IMR-90 (cell line): ENCODE measurements around the gene RAPGEF3. TPM values are rescaled to one million over a fixed set of nuclear protein-coding genes. Genes with fewer than 3 reads are reported as not detected.
A peak's percentile ranks its signal among the peaks of the same experiment; 100 is the strongest.

Experiments used
- ATAC-seq: fragments of 200-7000 bp; cut with Tn5 transposase; 2 replicates; pipeline ENCODE4 v1.9.1; 2020; ENCODE audit warnings: low read depth, mild to moderate bottlenecking, moderate library complexity
- BruUV-seq: library from RNA; stranded (reverse); fragments of 400-500 nt; replicated peaks from 2 replicates; lab custom pipeline; 2021; lab: Mats Ljungman, UMichigan
- CTCF ChIA-PET: fragments of 300-600 bp; formaldehyde crosslinking; extraction: SDS; loops from one replicate; lab custom pipeline; 2021; ENCODE audit warnings: antibody characterized with exemption; lab: Yijun Ruan, JAX
- POLR2A ChIA-PET: fragments of 300-600 bp; sonication (Branson Sonifier 250); formaldehyde crosslinking; loops from one replicate; lab custom pipeline; 2022; ENCODE audit warnings: antibody characterized with exemption; ENCODE audit not compliant: unreplicated experiment; lab: Charles Lee
- DNase-seq: peaks from one replicate; pipeline ENCODE4 v3.0.0; 2013
- H2AFZ ChIP-seq: replicated peaks from 2 replicates; pipeline ENCODE3; 2013; ENCODE audit warnings: low read length, mild to moderate bottlenecking; ENCODE audit not compliant: poor library complexity
- H2AK5ac ChIP-seq: 2 replicates; pipeline ENCODE4 v1.6.1; 2013; ENCODE audit warnings: low read depth, low read length, inconsistent platforms
- H2AK9ac ChIP-seq: replicated peaks from 2 replicates; pipeline ENCODE3; 2013; ENCODE audit warnings: mild to moderate bottlenecking, low read depth, low read length, moderate library complexity; ENCODE audit not compliant: poor library complexity
- H2BK120ac ChIP-seq: 2 replicates; pipeline ENCODE4 v1.6.1; 2013; ENCODE audit warnings: low read depth, low read length, inconsistent platforms
- H2BK15ac ChIP-seq: 3 replicates; pipeline ENCODE4 v1.6.1; 2013; ENCODE audit warnings: low read depth, low read length, inconsistent platforms
- H2BK20ac ChIP-seq: 2 replicates; pipeline ENCODE4 v1.6.1; 2013; ENCODE audit warnings: low read depth, mild to moderate bottlenecking, inconsistent platforms, low read length, moderate library complexity
- H2BK5ac ChIP-seq: 2 replicates; pipeline ENCODE4 v1.6.1; 2013; ENCODE audit warnings: mild to moderate bottlenecking, low read depth, low read length, inconsistent platforms; ENCODE audit not compliant: poor library complexity, severe bottlenecking
- H3K14ac ChIP-seq: replicated peaks from 2 replicates; pipeline ENCODE4 v1.6.1; 2013; ENCODE audit warnings: low read depth, low read length, inconsistent platforms
- H3K18ac ChIP-seq: 2 replicates; pipeline ENCODE4 v1.6.1; 2013; ENCODE audit warnings: low read depth, low read length, control low read depth
- H3K23ac ChIP-seq: 2 replicates; pipeline ENCODE4 v1.6.1; 2013; ENCODE audit warnings: low read depth, low read length, inconsistent platforms
- H3K27ac ChIP-seq: 2 replicates; pipeline ENCODE4 v1.5.1; 2013; ENCODE audit warnings: mild to moderate bottlenecking, control low read depth, low read length; ENCODE audit not compliant: insufficient read depth
- H3K27me3 ChIP-seq: 2 replicates; pipeline ENCODE4 v1.6.1; 2013; ENCODE audit warnings: low read length; ENCODE audit not compliant: control insufficient read depth, insufficient read depth
- H3K36me3 ChIP-seq: 2 replicates; pipeline ENCODE4 v1.6.1; 2013; ENCODE audit warnings: low read length, mixed read lengths; ENCODE audit not compliant: control insufficient read depth, insufficient read depth
- H3K4ac ChIP-seq: 2 replicates; pipeline ENCODE4 v1.6.1; 2013; ENCODE audit warnings: low read depth, low read length, inconsistent platforms
- H3K4me1 ChIP-seq: 2 replicates; pipeline ENCODE4 v1.6.1; 2013; ENCODE audit warnings: low read length, mixed read lengths; ENCODE audit not compliant: control insufficient read depth, insufficient read depth
- H3K4me2 ChIP-seq: 2 replicates; pipeline ENCODE4 v1.6.1; 2013; ENCODE audit warnings: low read depth, mild to moderate bottlenecking, control low read depth, low read length, moderate library complexity
- H3K4me3 ChIP-seq: 2 replicates; pipeline ENCODE4 v1.5.1; 2013; ENCODE audit warnings: low read depth, mild to moderate bottlenecking, control low read depth, low read length, moderate library complexity; ENCODE audit not compliant: insufficient read depth
- H3K56ac ChIP-seq: 2 replicates; pipeline ENCODE4 v1.6.1; 2013; ENCODE audit warnings: low read length, inconsistent platforms; ENCODE audit not compliant: insufficient read depth; ENCODE audit errors: extremely low read depth
- H3K79me1 ChIP-seq, 2 experiments: 2 replicates each; pipeline ENCODE4 v1.6.1; 2013; ENCODE audit warnings: low read length in 2 of 2, inconsistent platforms in 1 of 2, low read depth in 1 of 2
- H3K9ac ChIP-seq: 2 replicates; pipeline ENCODE4 v1.6.1; 2013; ENCODE audit warnings: low read depth, low read length, control low read depth
- H3K9me1 ChIP-seq: 2 replicates; pipeline ENCODE4 v1.6.1; 2013; ENCODE audit warnings: low read length, inconsistent platforms; ENCODE audit not compliant: insufficient read depth
- H3K9me3 ChIP-seq: 2 replicates; pipeline ENCODE4 v1.6.1; 2013; ENCODE audit warnings: low read length; ENCODE audit not compliant: control insufficient read depth, insufficient read depth
- H4K20me1 ChIP-seq: 2 replicates; pipeline ENCODE4 v1.6.1; 2013; ENCODE audit warnings: low read length, inconsistent platforms; ENCODE audit not compliant: insufficient read depth
- H4K5ac ChIP-seq: 2 replicates; pipeline ENCODE4 v1.6.1; 2013; ENCODE audit warnings: mild to moderate bottlenecking, low read depth, low read length, control low read depth
- H4K8ac ChIP-seq, 2 experiments: 2 replicates each; pipeline ENCODE4 v1.6.1; 2013; ENCODE audit warnings: low read depth in 2 of 2, low read length in 2 of 2, control low read depth in 1 of 2, inconsistent platforms in 1 of 2
- H4K91ac ChIP-seq: 2 replicates; pipeline ENCODE4 v1.6.1; 2013; ENCODE audit warnings: low read depth, low read length, inconsistent platforms; ENCODE audit not compliant: insufficient read depth
- BHLHE40 ChIP-seq: fragments of 150-350 bp; IDR thresholded peaks from 2 replicates; pipeline ENCODE4 v1.6.1; 2016; ENCODE audit warnings: mild to moderate bottlenecking, low read depth, low read length
- CEBPB ChIP-seq: IDR thresholded peaks from 2 replicates; pipeline ENCODE4 v1.6.1; 2012; ENCODE audit warnings: low read depth, low read length, improper control_type of control experiment
- CHD1 ChIP-seq: IDR thresholded peaks from 2 replicates; pipeline ENCODE4 v1.6.1; 2012; ENCODE audit warnings: low read depth, low read length, improper control_type of control experiment
- FOS ChIP-seq: fragments of 150-350 bp; IDR thresholded peaks from 2 replicates; pipeline ENCODE4 v1.6.1; 2016; ENCODE audit warnings: low read depth, low read length
- MAFK ChIP-seq: IDR thresholded peaks from 2 replicates; pipeline ENCODE4 v1.6.1; 2012; ENCODE audit warnings: low read depth, low read length, improper control_type of control experiment
- NFE2L2 ChIP-seq: fragments of 150-350 bp; IDR thresholded peaks from 2 replicates; pipeline ENCODE4 v1.6.1; 2016; ENCODE audit warnings: low read depth, mild to moderate bottlenecking, low read length
- POLR2A ChIP-seq: IDR thresholded peaks from 2 replicates; pipeline ENCODE4 v1.6.1; 2012; ENCODE audit warnings: mild to moderate bottlenecking, low read depth, low read length
- RAD21 ChIP-seq: IDR thresholded peaks from 2 replicates; pipeline ENCODE4 v1.6.1; 2012; ENCODE audit warnings: low read length, improper control_type of control experiment
- RCOR1 ChIP-seq: IDR thresholded peaks from 2 replicates; pipeline ENCODE4 v1.6.1; 2012; ENCODE audit warnings: mild to moderate bottlenecking, low read length, improper control_type of control experiment; ENCODE audit not compliant: insufficient replicate concordance
- RFX5 ChIP-seq: IDR thresholded peaks from 2 replicates; pipeline ENCODE4 v1.8.0; 2012; ENCODE audit warnings: low read depth, mild to moderate bottlenecking, low read length, moderate library complexity
- WGBS, 2 experiments: methylation state at CpG; one replicate each; pipeline versions ENCODE4 v1.1.5 to v1.1.7; 2013; ENCODE audit warnings: missing lambda C conversion rate in 2 of 2; ENCODE audit not compliant: insufficient read length in 1 of 2; ENCODE audit errors: extremely low coverage in 2 of 2; 5-methylcytosine and 5-hydroxymethylcytosine counted together
- dilution Hi-C: fragments of 300-500 bp; cut with HindIII; formaldehyde crosslinking; loops from one replicate; pipeline ENCODE4 v1.14.3; 2018; ENCODE audit warnings: low sequenced_read_pairs; ENCODE audit not compliant: unreplicated experiment
- in situ Hi-C: fragments of 300-500 bp; cut with MboI; formaldehyde crosslinking; loops from 3 replicates; pipeline ENCODE4 v1.14.3; 2019; ENCODE audit warnings: low sequenced_read_pairs, inconsistent platforms, mixed read lengths
- intact Hi-C: fragments of 100-400 bp; cut with micrococcal nuclease; formaldehyde crosslinking; loops from 2 replicates; pipeline ENCODE4 v1.10.0; 2022
- polyA plus RNA-seq, 3 experiments: library from polyadenylated mRNA; depleted of rRNA; stranded (reverse); fragments of >200 nt; gene quantifications; 2 replicates each; pipeline ENCODE4 v1.2.3, GENCODE V29; 2012; ENCODE audit warnings: low replicate concordance in 1 of 3
- total RNA-seq: library from RNA; depleted of rRNA; stranded (reverse); fragments of >200 nt; gene quantifications from 2 replicates; pipeline ENCODE4 v1.2.3, GENCODE V29; 2012
- TF ChIP-seq, protein P1 (sequence below): conservative IDR thresholded peaks from 2 replicates; pipeline ENCODE4 v1.5.1; 2012; ENCODE audit warnings: mild to moderate bottlenecking, low read depth, low read length, improper control_type of control experiment

Gene RAPGEF3
- total and polyA plus RNA-seq, 2 of the 4 experiments (the other 2 are of a cell fraction): 1.3 to 2.0 TPM

DNA sequence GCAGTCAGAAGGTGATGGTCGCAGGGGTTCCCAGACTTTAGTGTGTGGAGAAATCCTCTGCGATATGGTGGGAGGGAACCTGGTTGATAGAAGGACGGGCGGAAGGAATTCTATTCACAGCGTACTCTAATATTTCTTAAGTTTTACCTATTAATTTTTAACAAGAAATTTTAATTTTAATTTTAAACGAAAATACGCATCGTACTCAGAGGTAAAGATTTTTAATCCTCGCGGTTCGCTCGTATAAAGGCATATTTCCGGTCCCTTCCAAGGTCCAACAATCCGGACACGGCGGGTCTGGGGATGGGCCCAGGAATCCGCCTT lies 14.0 kb upstream of the RAPGEF3 start:
- Histone ChIP-seq H3K14ac (peak overlapping the region; percentile 78), H3K9ac (peak overlapping the region; percentile 69), H2BK15ac (no peak overlapping the region), H3K23ac (peak overlapping the region; percentile 89; the same call in 1 of the 2 replicates), H3K4ac (peak overlapping the region; percentile 81), H3K4me1 (peaks cover 30% of the 10 kb centered on the region), H3K4me2 (peak overlapping the region; percentile 84), H2BK20ac (no peak overlapping the region), H3K27ac (peak overlapping the region; percentile 5; the same call in 1 of the 2 replicates), H3K27me3 (no peaks in the 10 kb centered on the region), H3K18ac (peak overlapping the region; percentile 48; the same call in 1 of the 2 replicates), H4K20me1 (no peaks in the 10 kb centered on the region), H4K91ac (no peak overlapping the region), H4K8ac (peak overlapping the region; percentile 78 to 92; a peak in 2 of 4 replicates), H3K56ac (no peak overlapping the region), H3K4me3 (peak overlapping the region; percentile 92), H2BK5ac (no peak overlapping the region), H3K79me1 (peaks cover 0 to 11% of the 10 kb centered on the region in 2 experiments; a peak in 1 of 4 replicates), H3K36me3 (no peaks in the 10 kb centered on the region), H2AK9ac (no peak overlapping the region), H2BK120ac (no peak overlapping the region), H2AFZ (peak overlapping the region; percentile 91), H3K9me1 (peaks cover 10% of the 10 kb centered on the region; the same call in 1 of the 2 replicates), H3K9me3 (no peaks in the 10 kb centered on the region), H2AK5ac (peak overlapping the region; percentile 10), H4K5ac (peak overlapping the region; percentile 58; the same call in 1 of the 2 replicates)
- in situ Hi-C loops: no loop called here
- ChIA-PET CTCF (interaction anchor here (0.7 to 1.0 kb wide), 4 partner anchors 12 to 66 kb away, joined by 3 to 4 read pairs (median 4); no protein-coding TSS in a partner anchor), POLR2A (no interaction called here)
- WGBS, 2 experiments: 2% methylated on average over 8 of the region's 17 CpGs; no CpG with 5 or more reads in 1 of the 2 experiments
- DNase-seq: no peak
- no TSS peak for BruUV-seq
- intact Hi-C loops: loop anchor here (5.0 to 10.0 kb wide), 2 partner anchors 225 to 738 kb away; no protein-coding TSS in a partner anchor
- TF ChIP-seq RFX5 (no peak), FOS (no peak), RAD21 (no peak), BHLHE40 (no peak), POLR2A (no peak), RCOR1 (no peak), NFE2L2 (no peak), MAFK (no peak), CHD1 (no peak), CEBPB (no peak)
- TF ChIP-seq, protein P1, sequence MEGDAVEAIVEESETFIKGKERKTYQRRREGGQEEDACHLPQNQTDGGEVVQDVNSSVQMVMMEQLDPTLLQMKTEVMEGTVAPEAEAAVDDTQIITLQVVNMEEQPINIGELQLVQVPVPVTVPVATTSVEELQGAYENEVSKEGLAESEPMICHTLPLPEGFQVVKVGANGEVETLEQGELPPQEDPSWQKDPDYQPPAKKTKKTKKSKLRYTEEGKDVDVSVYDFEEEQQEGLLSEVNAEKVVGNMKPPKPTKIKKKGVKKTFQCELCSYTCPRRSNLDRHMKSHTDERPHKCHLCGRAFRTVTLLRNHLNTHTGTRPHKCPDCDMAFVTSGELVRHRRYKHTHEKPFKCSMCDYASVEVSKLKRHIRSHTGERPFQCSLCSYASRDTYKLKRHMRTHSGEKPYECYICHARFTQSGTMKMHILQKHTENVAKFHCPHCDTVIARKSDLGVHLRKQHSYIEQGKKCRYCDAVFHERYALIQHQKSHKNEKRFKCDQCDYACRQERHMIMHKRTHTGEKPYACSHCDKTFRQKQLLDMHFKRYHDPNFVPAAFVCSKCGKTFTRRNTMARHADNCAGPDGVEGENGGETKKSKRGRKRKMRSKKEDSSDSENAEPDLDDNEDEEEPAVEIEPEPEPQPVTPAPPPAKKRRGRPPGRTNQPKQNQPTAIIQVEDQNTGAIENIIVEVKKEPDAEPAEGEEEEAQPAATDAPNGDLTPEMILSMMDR: no peak
- no peak for ATAC-seq
- dilution Hi-C loops: no loop called here
